Measurements from ENCODE around the gene DNMT1. TPM values are rescaled to one million over a fixed set of nuclear protein-coding genes. Genes with fewer than 3 reads are reported as not detected.
A peak's percentile ranks its signal among the peaks of the same experiment; 100 is the strongest.

Gene DNMT1
- polyA plus RNA-seq, 3 donors = 17.6 to 72.5 (median 19.0) TPM

DNA sequence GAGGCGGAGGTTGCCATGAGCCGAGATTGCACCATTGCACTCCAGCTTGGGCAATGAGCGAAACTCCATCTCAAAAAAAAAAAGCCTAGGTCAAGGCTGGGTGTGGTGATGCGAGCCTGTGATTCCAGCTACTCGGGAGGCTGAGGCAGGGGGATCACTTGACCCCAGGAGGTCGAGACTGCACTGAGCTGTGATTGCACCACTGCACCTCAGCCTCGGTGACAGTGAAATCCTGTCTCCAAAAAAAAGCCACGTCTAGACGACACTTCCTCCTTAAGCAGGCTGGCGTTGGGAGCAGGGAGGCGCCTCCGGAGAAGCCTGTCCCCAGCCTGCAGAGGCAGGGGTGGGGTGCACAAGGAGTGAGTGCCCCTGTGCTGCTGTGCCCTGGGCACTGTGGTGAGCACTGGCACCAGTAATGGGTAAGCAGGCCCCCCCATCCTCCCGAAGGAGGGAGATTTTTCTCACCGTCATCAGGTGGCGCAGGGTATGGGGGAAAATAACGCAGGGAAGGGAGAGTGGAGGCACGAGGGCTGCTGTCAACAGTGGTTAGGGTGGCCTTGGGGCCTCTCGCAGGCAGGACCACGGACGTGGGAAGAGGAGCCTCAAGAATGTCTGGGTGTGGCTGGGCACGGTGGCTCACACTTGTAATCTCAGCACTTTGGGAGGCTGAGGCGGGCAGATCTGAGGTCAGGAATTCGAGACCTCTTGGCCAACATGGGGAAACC, 82.6 kb downstream of the DNMT1 start:
- Histone ChIP-seq H2AFZ (ENCODE audit: insufficient read depth, low read depth, low read length, poor library complexity, severe bottlenecking) (peak overlapping the region; percentile 48), H3K4me1 (ENCODE audit: control insufficient read depth in 1 of 2, insufficient read depth in 2 of 2, low read length in 2 of 2) (peaks cover 37 to 43% of the 10 kb centered on the region in 2 donors), H3K79me2 (ENCODE audit: insufficient read depth, low read length) (peaks cover 31% of the 10 kb centered on the region), H3K9me3 (replicated peaks in 1 of 2; ENCODE audit: control insufficient read depth in 1 of 2, insufficient read depth in 1 of 2, low read length in 2 of 2) (no peaks in the 10 kb centered on the region), H3K4me2 (replicated peaks; ENCODE audit: extremely low read depth, low read length, poor library complexity, severe bottlenecking) (peak overlapping the region; percentile 78), H3K27ac (ENCODE audit: low read depth in 1 of 2, low read length in 2 of 2) (peak overlapping the region; percentile 77 to 89), H3K36me3 (replicated peaks in 1 of 2; ENCODE audit: control insufficient read depth in 1 of 2, insufficient read depth in 2 of 2, low read length in 2 of 2) (peaks cover 62 to 73% of the 10 kb centered on the region in 2 donors), H4K20me1 (ENCODE audit: insufficient read depth, low read length) (peaks cover 42% of the 10 kb centered on the region), H3K9ac (ENCODE audit: insufficient read depth, low read length, poor library complexity, severe bottlenecking) (peak overlapping the region; percentile 44), H3K27me3 (ENCODE audit: control insufficient read depth in 2 of 2, insufficient read depth in 2 of 2, low read length in 2 of 2) (no peaks in the 10 kb centered on the region), H3K4me3 (replicated peaks in 1 of 3; ENCODE audit: low read depth in 2 of 3, low read length in 3 of 3) (peak overlapping the region in 1 of 3 experiments; percentile 69)
- DNase-seq = peak; percentile 78 to 94 (median 89)
- TF ChIP-seq, protein P1, sequence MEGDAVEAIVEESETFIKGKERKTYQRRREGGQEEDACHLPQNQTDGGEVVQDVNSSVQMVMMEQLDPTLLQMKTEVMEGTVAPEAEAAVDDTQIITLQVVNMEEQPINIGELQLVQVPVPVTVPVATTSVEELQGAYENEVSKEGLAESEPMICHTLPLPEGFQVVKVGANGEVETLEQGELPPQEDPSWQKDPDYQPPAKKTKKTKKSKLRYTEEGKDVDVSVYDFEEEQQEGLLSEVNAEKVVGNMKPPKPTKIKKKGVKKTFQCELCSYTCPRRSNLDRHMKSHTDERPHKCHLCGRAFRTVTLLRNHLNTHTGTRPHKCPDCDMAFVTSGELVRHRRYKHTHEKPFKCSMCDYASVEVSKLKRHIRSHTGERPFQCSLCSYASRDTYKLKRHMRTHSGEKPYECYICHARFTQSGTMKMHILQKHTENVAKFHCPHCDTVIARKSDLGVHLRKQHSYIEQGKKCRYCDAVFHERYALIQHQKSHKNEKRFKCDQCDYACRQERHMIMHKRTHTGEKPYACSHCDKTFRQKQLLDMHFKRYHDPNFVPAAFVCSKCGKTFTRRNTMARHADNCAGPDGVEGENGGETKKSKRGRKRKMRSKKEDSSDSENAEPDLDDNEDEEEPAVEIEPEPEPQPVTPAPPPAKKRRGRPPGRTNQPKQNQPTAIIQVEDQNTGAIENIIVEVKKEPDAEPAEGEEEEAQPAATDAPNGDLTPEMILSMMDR (IDR thresholded peaks at IDR 0.05) = no peak
- intact Hi-C loops (cut with micrococcal nuclease) = no loop called here
- H3K36me3 Mint-ChIP-seq = peaks cover 58 to 76% of the 10 kb centered on the region in 2 donors
- H3K9me3 Mint-ChIP-seq = no peaks in the 10 kb centered on the region
- peak overlapping the region; percentile 93 to 97 (median 94) for H3K27ac Mint-ChIP-seq
- 8% methylated on average over 13 of the region's 23 CpGs for WGBS (ENCODE audit: insufficient coverage)
- no peaks in the 10 kb centered on the region for H3K27me3 Mint-ChIP-seq (ENCODE audit: low read depth in 3 of 3)
- H3K4me1 Mint-ChIP-seq = peaks cover 36% of the 10 kb centered on the region
- peak overlapping the region; percentile 59 to 89 for H3K4me3 Mint-ChIP-seq

DNA sequence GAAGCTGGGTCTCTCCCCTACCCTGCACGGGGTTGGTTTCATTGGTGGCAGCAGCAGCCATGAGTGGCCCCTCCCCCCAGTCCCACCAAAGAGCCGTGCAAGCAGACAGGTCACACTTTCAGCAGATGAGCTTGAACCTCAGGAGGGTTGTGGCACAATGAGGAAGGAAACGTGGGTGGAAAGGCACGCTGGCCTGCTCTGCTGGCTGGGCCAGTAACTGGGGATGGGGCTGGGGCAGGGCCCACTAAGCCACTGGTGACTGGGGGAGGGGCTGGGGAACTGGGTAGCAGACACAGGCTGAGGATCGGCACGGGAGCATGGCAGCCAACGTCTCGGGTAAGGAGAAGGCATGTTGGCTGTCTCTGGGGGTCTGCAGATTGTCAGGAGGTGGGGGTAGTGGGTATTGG, 83.3 kb downstream of the DNMT1 start, which contains the start of gene P2RY11:
TSS of gene P2RY11 (plus strand) at position 289 of the 407 bp plus-strand sequence. CDS start at position 318, 29 bp downstream.
- intact Hi-C loops (cut with micrococcal nuclease) = no loop called here
- Histone ChIP-seq H3K9ac (ENCODE audit: insufficient read depth, low read length, poor library complexity, severe bottlenecking) (peak within 1 kb of the TSS; percentile 44), H2AFZ (ENCODE audit: insufficient read depth, low read depth, low read length, poor library complexity, severe bottlenecking) (peak within 1 kb of the TSS; percentile 48), H3K4me2 (replicated peaks; ENCODE audit: extremely low read depth, low read length, poor library complexity, severe bottlenecking) (peak within 1 kb of the TSS; percentile 78), H4K20me1 (ENCODE audit: insufficient read depth, low read length) (peaks cover 40% of the 10 kb centered on the region), H3K9me3 (replicated peaks in 1 of 2; ENCODE audit: control insufficient read depth in 1 of 2, insufficient read depth in 1 of 2, low read length in 2 of 2) (no peaks in the 10 kb centered on the region), H3K79me2 (ENCODE audit: insufficient read depth, low read length) (peaks cover 34% of the 10 kb centered on the region), H3K4me3 (replicated peaks in 1 of 3; ENCODE audit: low read depth in 2 of 3, low read length in 3 of 3) (peak within 1 kb of the TSS in 1 of 3 experiments; percentile 69), H3K4me1 (ENCODE audit: control insufficient read depth in 1 of 2, insufficient read depth in 2 of 2, low read length in 2 of 2) (peaks cover 42 to 50% of the 10 kb centered on the region in 2 donors), H3K27ac (ENCODE audit: low read depth in 1 of 2, low read length in 2 of 2) (peak within 1 kb of the TSS; percentile 77 to 89), H3K27me3 (ENCODE audit: control insufficient read depth in 2 of 2, insufficient read depth in 2 of 2, low read length in 2 of 2) (no peaks in the 10 kb centered on the region), H3K36me3 (replicated peaks in 1 of 2; ENCODE audit: control insufficient read depth in 1 of 2, insufficient read depth in 2 of 2, low read length in 2 of 2) (peaks cover 54 to 66% of the 10 kb centered on the region in 2 donors)
- TF ChIP-seq, protein P1 (IDR thresholded peaks at IDR 0.05) = no peak
- no peaks in the 10 kb centered on the region for H3K9me3 Mint-ChIP-seq
- peaks cover 55 to 71% of the 10 kb centered on the region in 2 donors for H3K36me3 Mint-ChIP-seq
- WGBS (ENCODE audit: insufficient coverage) = 21% methylated on average over 6 of the region's 8 CpGs
- H3K4me3 Mint-ChIP-seq = peak within 1 kb of the TSS; percentile 59 to 89
- H3K4me1 Mint-ChIP-seq = peaks cover 42% of the 10 kb centered on the region
- peaks cover 0 to 1% (median 0%) of the 10 kb centered on the region in 3 donors for H3K27me3 Mint-ChIP-seq (ENCODE audit: low read depth in 3 of 3)
- peak within 1 kb of the TSS; percentile 93 to 97 (median 94) for H3K27ac Mint-ChIP-seq
- DNase-seq = peak; percentile 57 to 80 (median 59)

Data from CD14-positive monocyte (primary cell).